Suprapubic skin (tissue), 3 donors: Measurements from ENCODE around the gene ATRN.

ENCODE experiments used
- POLR2A ChIP-seq, 2 donors: fragments of 450-650 bp; IDR thresholded peaks; one replicate each; pipeline ENCODE4 v1.6.1; 2017; ENCODE audit warnings: antibody characterized with exemption in 2 of 2, mild to moderate bottlenecking in 2 of 2, moderate library complexity in 2 of 2
- TF ChIP-seq, protein P1 (sequence below), 2 donors: fragments of 200-600 bp in 1 of 2; fragments of 450-650 bp in 1 of 2; sonication (generic) in 1 of 2; IDR thresholded peaks; one replicate each; pipeline ENCODE4 v1.5.1; 2016 to 2019; ENCODE audit warnings: antibody characterized with exemption in 2 of 2, mild to moderate bottlenecking in 1 of 2, moderate library complexity in 1 of 2

DNA sequence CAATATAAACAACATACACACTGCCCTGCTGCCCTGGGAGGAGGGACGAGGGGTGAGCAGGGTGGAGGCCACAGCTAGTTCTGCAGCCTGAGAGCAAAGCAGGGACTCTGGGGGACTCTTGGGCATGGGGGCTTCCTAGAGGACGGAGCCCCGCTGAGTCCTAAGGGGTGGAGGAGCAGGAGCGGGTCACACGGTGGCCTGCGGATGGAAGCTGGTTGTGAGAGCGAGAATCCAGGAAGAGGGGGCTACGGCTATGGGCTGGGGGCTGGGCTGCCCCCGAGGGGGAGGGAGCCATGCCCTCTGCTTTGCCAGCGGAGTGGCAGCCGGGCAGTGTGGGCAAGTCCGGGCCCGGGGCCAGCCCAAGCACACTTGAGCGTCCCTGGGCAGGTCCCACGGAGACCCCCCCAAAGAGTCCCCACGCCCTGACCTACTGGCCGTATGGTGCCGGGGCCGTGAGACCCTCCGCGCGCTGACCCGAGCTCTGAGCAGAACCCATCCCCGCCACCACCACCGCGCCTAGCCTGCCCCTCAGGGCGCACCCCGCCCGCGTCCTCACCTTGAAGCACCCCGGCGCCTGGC, 210.6 kb downstream of the ATRN start:
- TF ChIP-seq, protein P1, sequence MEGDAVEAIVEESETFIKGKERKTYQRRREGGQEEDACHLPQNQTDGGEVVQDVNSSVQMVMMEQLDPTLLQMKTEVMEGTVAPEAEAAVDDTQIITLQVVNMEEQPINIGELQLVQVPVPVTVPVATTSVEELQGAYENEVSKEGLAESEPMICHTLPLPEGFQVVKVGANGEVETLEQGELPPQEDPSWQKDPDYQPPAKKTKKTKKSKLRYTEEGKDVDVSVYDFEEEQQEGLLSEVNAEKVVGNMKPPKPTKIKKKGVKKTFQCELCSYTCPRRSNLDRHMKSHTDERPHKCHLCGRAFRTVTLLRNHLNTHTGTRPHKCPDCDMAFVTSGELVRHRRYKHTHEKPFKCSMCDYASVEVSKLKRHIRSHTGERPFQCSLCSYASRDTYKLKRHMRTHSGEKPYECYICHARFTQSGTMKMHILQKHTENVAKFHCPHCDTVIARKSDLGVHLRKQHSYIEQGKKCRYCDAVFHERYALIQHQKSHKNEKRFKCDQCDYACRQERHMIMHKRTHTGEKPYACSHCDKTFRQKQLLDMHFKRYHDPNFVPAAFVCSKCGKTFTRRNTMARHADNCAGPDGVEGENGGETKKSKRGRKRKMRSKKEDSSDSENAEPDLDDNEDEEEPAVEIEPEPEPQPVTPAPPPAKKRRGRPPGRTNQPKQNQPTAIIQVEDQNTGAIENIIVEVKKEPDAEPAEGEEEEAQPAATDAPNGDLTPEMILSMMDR (IDR thresholded peaks at IDR 0.05): no peak
- no peak for TF ChIP-seq POLR2A (IDR thresholded peaks at IDR 0.05)
